WERI-Rb-1 (cell line): ENCODE results near the gene SLC6A2.

Source experiments
- DNase-seq: peaks from one replicate; pipeline ENCODE4 v3.0.0-alpha.2; 2020
- H3K27ac ChIP-seq: fragments of 250-450 bp; sonication (Bioruptor Pico); 2 replicates; pipeline ENCODE4 v1.5.1; 2020; ENCODE audit warnings: mild to moderate bottlenecking, moderate library complexity
- H3K27me3 ChIP-seq: fragments of 250-450 bp; sonication (Bioruptor Pico); 2 replicates; pipeline ENCODE4 v1.5.1; 2021; ENCODE audit warnings: mild to moderate bottlenecking, low read depth, moderate library complexity; ENCODE audit not compliant: insufficient read depth, severe bottlenecking
- H3K36me3 ChIP-seq: fragments of 250-450 bp; sonication (Bioruptor Pico); 2 replicates; pipeline ENCODE4 v1.5.1; 2020; ENCODE audit warnings: mild to moderate bottlenecking, moderate library complexity
- H3K4me3 ChIP-seq: 2 replicates; pipeline ENCODE4 v1.5.1; 2011; ENCODE audit warnings: low read depth, mild to moderate bottlenecking, control low read depth, low read length
- H3K9me3 ChIP-seq: fragments of 250-450 bp; sonication (Bioruptor Pico); 2 replicates; pipeline ENCODE4 v1.5.1; 2021; ENCODE audit warnings: mild to moderate bottlenecking, moderate library complexity; ENCODE audit not compliant: severe bottlenecking
- CTCF ChIP-seq: IDR thresholded peaks from 2 replicates; pipeline ENCODE4 v1.5.1; 2011; ENCODE audit warnings: low read depth, mild to moderate bottlenecking, control low read depth, inconsistent platforms, low read length

Gene SLC6A2

GRCh38 chr16:55671206-55671973, 15.6 kb downstream of the SLC6A2 start:
- no peaks in the 10 kb centered on the region for H3K27me3 ChIP-seq
- TF ChIP-seq CTCF = no peak

GRCh38 chr16:55671974-55672280, 16.1 kb downstream of the SLC6A2 start:
- DNase-seq = no peak
- H3K4me3 ChIP-seq = no peak overlapping the region
- no peaks in the 10 kb centered on the region for H3K36me3 ChIP-seq
- H3K9me3 ChIP-seq = no peaks in the 10 kb centered on the region
- no peak overlapping the region for H3K27ac ChIP-seq
- no peak for TF ChIP-seq CTCF
- H3K27me3 ChIP-seq = no peaks in the 10 kb centered on the region

More at GRCh38 chr16:55671206-55671973, 15.6 kb downstream of the SLC6A2 start:
- Histone ChIP-seq H3K36me3 (no peaks in the 10 kb centered on the region), H3K4me3 (no peak overlapping the region), H3K27ac (no peak overlapping the region), H3K9me3 (no peaks in the 10 kb centered on the region)
- DNase-seq = no peak

- Histone ChIP-seq H3K36me3 (no peaks in the 10 kb centered on the region), H3K27me3 (no peaks in the 10 kb centered on the region), H3K27ac (no peak overlapping the region), H3K4me3 (no peak overlapping the region), H3K9me3 (no peaks in the 10 kb centered on the region)
- no peak for DNase-seq
- TF ChIP-seq CTCF = no peak
Observed at GRCh38 chr16:55672471-55672870, 16.7 kb downstream of the SLC6A2 start.

DNA sequence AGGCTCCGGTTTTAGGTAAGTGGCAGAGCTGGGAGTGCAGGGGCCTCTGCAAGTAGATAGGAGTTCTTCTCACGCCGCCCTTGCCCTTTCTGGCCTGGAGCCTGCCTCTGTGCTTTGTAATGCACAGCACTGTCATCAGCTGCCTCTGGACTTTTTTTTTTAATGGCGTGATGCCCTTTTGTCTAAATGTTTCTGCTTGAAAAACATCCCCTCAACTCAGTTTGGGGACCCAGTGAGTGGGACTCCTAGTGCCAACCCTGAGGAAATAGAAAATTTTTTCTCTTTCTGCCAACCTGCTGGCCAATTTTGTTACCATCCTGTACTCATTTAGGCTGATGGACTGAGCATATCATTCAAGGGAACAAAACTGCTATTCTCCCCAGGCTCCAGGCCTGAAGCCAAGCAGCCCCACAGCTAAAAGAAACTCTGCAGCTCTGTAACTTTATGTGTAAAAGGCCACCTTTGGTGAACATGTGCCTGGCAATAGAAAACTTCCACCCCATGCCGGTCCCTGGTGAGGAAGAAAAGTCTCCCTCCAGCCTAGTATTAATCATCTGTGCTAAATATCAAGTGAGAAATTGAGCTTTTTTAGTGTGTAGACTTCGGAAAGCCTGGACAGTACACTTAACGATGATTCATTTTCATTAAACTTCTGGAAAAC, 22.5 kb downstream of the SLC6A2 start:
- DNase-seq = no peak
- Histone ChIP-seq H3K27ac (no peak overlapping the region), H3K27me3 (no peaks in the 10 kb centered on the region)

GRCh38 chr16:55682086-55682485, 26.3 kb downstream of the SLC6A2 start:
- no peaks in the 10 kb centered on the region for H3K27me3 ChIP-seq
- TF ChIP-seq CTCF = no peak
- no peak overlapping the region for H3K4me3 ChIP-seq
- H3K27ac ChIP-seq = peak overlapping the region; percentile 17; the same call in 1 of the 2 replicates
- no peaks in the 10 kb centered on the region for H3K36me3 ChIP-seq
- no peaks in the 10 kb centered on the region for H3K9me3 ChIP-seq
- peak; percentile 28 for DNase-seq

More for the DNA sequence above, 22.5 kb downstream of the SLC6A2 start:
- no peak for TF ChIP-seq CTCF
- Histone ChIP-seq H3K36me3 (no peaks in the 10 kb centered on the region), H3K4me3 (no peak overlapping the region), H3K9me3 (no peaks in the 10 kb centered on the region)
